ENCODE measurements around the gene LRP11. TPM values are rescaled to one million over a fixed set of nuclear protein-coding genes. Genes with fewer than 3 reads are reported as not detected.
"Not testable (repeated sequence)": the region's sequence is repeated elsewhere in the genome, so short reads cannot be mapped to it uniquely, and the experiment has no call there.

Gene LRP11
- total and polyA plus RNA-seq, 2 experiments from 2014 or later: 50.3 to 108 TPM

- Histone ChIP-seq H3K9me2 (ENCODE audit: insufficient read depth) (no peaks in the 10 kb centered on the region), H3K79me2 (ENCODE audit: insufficient read depth) (no peaks in the 10 kb centered on the region), H3K4me3 (no peak overlapping the region), H4K20me1 (ENCODE audit: insufficient read depth) (no peaks in the 10 kb centered on the region), H3K27me3 (replicated peaks; ENCODE audit: insufficient read depth) (no peaks in the 10 kb centered on the region), H3K36me3 (ENCODE audit: low read depth) (no peaks in the 10 kb centered on the region), H3K9ac (no peak overlapping the region), H3K4me2 (ENCODE audit: unreplicated experiment) (no peak overlapping the region), H3K4me1 (ENCODE audit: insufficient read depth) (no peaks in the 10 kb centered on the region), H3K27ac (no peak overlapping the region), H2AFZ (no peak overlapping the region), H3F3A (ENCODE audit: insufficient read depth) (no peaks in the 10 kb centered on the region), H3K9me3 (ENCODE audit: low read depth) (no peaks in the 10 kb centered on the region)
- no peak for TF ChIP-seq EZH2 (IDR thresholded peaks at IDR 0.05; ENCODE audit: insufficient read depth, poor library complexity, severe bottlenecking)
- TF ChIP-seq EZH2phosphoT487 (IDR thresholded peaks at IDR 0.05; ENCODE audit: insufficient read depth, low read depth): no peak
- DNase-seq: no peak
- 91 to 93% methylated on average over 23 of the region's 23 CpGs for WGBS, 2 experiments (ENCODE audit: low coverage in 1 of 2, low lambda C conversion rate in 2 of 2, missing lambda C conversion rate in 2 of 2)
- in situ Hi-C loops (cut with MboI): no loop called here
Measured at GRCh38 chr6:149910721-149911151, 46.6 kb upstream of the LRP11 start.

- Histone ChIP-seq H3K4me1 (ENCODE audit: insufficient read depth) (no peaks in the 10 kb centered on the region), H3K9me3 (ENCODE audit: low read depth) (no peaks in the 10 kb centered on the region), H3K27me3 (replicated peaks; ENCODE audit: insufficient read depth) (no peaks in the 10 kb centered on the region), H3K79me2 (ENCODE audit: insufficient read depth) (no peaks in the 10 kb centered on the region), H3K4me2 (ENCODE audit: unreplicated experiment) (no peak overlapping the region), H3F3A (ENCODE audit: insufficient read depth) (no peaks in the 10 kb centered on the region), H3K36me3 (ENCODE audit: low read depth) (no peaks in the 10 kb centered on the region), H3K9ac (no peak overlapping the region), H4K20me1 (ENCODE audit: insufficient read depth) (no peaks in the 10 kb centered on the region), H3K27ac (no peak overlapping the region), H3K4me3 (no peak overlapping the region), H3K9me2 (ENCODE audit: insufficient read depth) (no peaks in the 10 kb centered on the region), H2AFZ (no peak overlapping the region)
- in situ Hi-C loops (cut with MboI): no loop called here
- no peak for DNase-seq
- TF ChIP-seq EZH2 (IDR thresholded peaks at IDR 0.05; ENCODE audit: insufficient read depth, poor library complexity, severe bottlenecking) (no peak), EZH2phosphoT487 (IDR thresholded peaks at IDR 0.05; ENCODE audit: insufficient read depth, low read depth) (no peak)
- WGBS, 2 experiments (ENCODE audit: low coverage in 1 of 2, low lambda C conversion rate in 2 of 2, missing lambda C conversion rate in 2 of 2): 50 to 59% methylated on average over 6 to 9 of the region's 9 CpGs
Measured at GRCh38 chr6:149909701-149910470, 45.7 kb upstream of the LRP11 start.

- H3F3A ChIP-seq (ENCODE audit: insufficient read depth); H3K27ac ChIP-seq; H3K4me3 ChIP-seq; H3K27me3 ChIP-seq (replicated peaks; ENCODE audit: insufficient read depth); H3K4me1 ChIP-seq (ENCODE audit: insufficient read depth); H2AFZ ChIP-seq; H4K20me1 ChIP-seq (ENCODE audit: insufficient read depth); H3K9me3 ChIP-seq (ENCODE audit: low read depth); H3K4me2 ChIP-seq (ENCODE audit: unreplicated experiment); H3K79me2 ChIP-seq (ENCODE audit: insufficient read depth); DNase-seq; H3K9ac ChIP-seq; in situ Hi-C loops (cut with MboI); H3K9me2 ChIP-seq (ENCODE audit: insufficient read depth); H3K36me3 ChIP-seq (ENCODE audit: low read depth): not testable (repeated sequence)
- 43 to 45% methylated on average over 4 of the region's 4 CpGs for WGBS, 2 experiments (ENCODE audit: low coverage in 1 of 2, low lambda C conversion rate in 2 of 2, missing lambda C conversion rate in 2 of 2)
Measured at GRCh38 chr6:149908480-149908879, 44.3 kb upstream of the LRP11 start.

- Histone ChIP-seq H3K27ac (no peak overlapping the region), H4K20me1 (ENCODE audit: insufficient read depth) (no peaks in the 10 kb centered on the region), H3K4me2 (ENCODE audit: unreplicated experiment) (no peak overlapping the region), H3F3A (ENCODE audit: insufficient read depth) (no peaks in the 10 kb centered on the region), H3K79me2 (ENCODE audit: insufficient read depth) (no peaks in the 10 kb centered on the region), H3K4me3 (no peak overlapping the region), H3K36me3 (ENCODE audit: low read depth) (no peaks in the 10 kb centered on the region), H3K27me3 (replicated peaks; ENCODE audit: insufficient read depth) (no peaks in the 10 kb centered on the region), H2AFZ (no peak overlapping the region), H3K9me3 (ENCODE audit: low read depth) (no peaks in the 10 kb centered on the region), H3K9me2 (ENCODE audit: insufficient read depth) (no peaks in the 10 kb centered on the region), H3K4me1 (ENCODE audit: insufficient read depth) (no peaks in the 10 kb centered on the region), H3K9ac (no peak overlapping the region)
- WGBS, 2 experiments (ENCODE audit: low coverage in 1 of 2, low lambda C conversion rate in 2 of 2, missing lambda C conversion rate in 2 of 2): 40 to 53% methylated on average over 2 of the region's 2 CpGs
- no peak for DNase-seq
- TF ChIP-seq EZH2phosphoT487 (IDR thresholded peaks at IDR 0.05; ENCODE audit: insufficient read depth, low read depth): no peak
- TF ChIP-seq EZH2 (IDR thresholded peaks at IDR 0.05; ENCODE audit: insufficient read depth, poor library complexity, severe bottlenecking): no peak
- in situ Hi-C loops (cut with MboI): no loop called here
Measured at GRCh38 chr6:149907317-149907716, 43.2 kb upstream of the LRP11 start.

Data from GM23248 (cell line).